ENCODE measurements around the gene PROSER3. TPM values are rescaled to one million over a fixed set of nuclear protein-coding genes. Genes with fewer than 3 reads are reported as not detected.
A peak's percentile ranks its signal among the peaks of the same experiment; 100 is the strongest.

PROSER3 gene
- total and polyA plus RNA-seq, 12 donors = 5.5 to 14.7 (median 9.2) TPM

- DNase-seq (no peak), ATAC-seq (no peak)
- Histone ChIP-seq H3K9me3 (no peaks in the 10 kb centered on the region), H3K4me1 (peaks cover 0 to 64% (median 41%) of the 10 kb centered on the region in 9 donors), H3K36me3 (peaks cover 0 to 36% (median 15%) of the 10 kb centered on the region in 9 donors), H3K4me3 (peak within 1 kb of the TSS in 7 of 10 donors; percentile 59 to 81 (median 69)), H3K27me3 (no peaks in the 10 kb centered on the region), H3K27ac (peak within 1 kb of the TSS in 9 of 10 donors; percentile 41 to 95 (median 78))
- TF ChIP-seq CTCF (IDR thresholded peaks at IDR 0.05) = no peak
- intact Hi-C loops (cut with DNase I) = loop anchor here in 3 of 10 donors (5.0 to 10.0 kb wide), 2 partner anchors 190 to 193 kb away; partner anchors contain the start of gene LRFN3 (in 2 of the 3)
- 81 to 88% methylated on average over 9 of the region's 9 CpGs for WGBS, 2 donors
These were observed 15.8 kb upstream of the PROSER3 start, which contains the start of gene IGFLR1 for GRCh38 chr19:35742121-35742724. Gene IGFLR1, minus strand, starts transcription at chr19:35742452. Its CDS starts 1,272 bp downstream, at chr19:35741180.

GRCh38 chr19:35743640-35744429 is 14.1 kb upstream of the PROSER3 start:
- DNase-seq (no peak), ATAC-seq (no peak)
- Histone ChIP-seq H3K27me3 (no peaks in the 10 kb centered on the region), H3K4me1 (peaks cover 3 to 75% (median 49%) of the 10 kb centered on the region in 9 donors), H3K9me3 (no peaks in the 10 kb centered on the region), H3K4me3 (peak overlapping the region in 6 of 10 donors; percentile 69 to 94 (median 84)), H3K36me3 (peaks cover 0 to 19% (median 2%) of the 10 kb centered on the region in 9 donors), H3K27ac (peak overlapping the region in 4 of 10 donors; percentile 97 to 100 (median 100))
- intact Hi-C loops (cut with DNase I) = loop anchor here in 5 of 10 donors (2.0 to 10.0 kb wide), 4 partner anchors 25 to 191 kb away; partner anchors contain the start of genes LRFN3 (in 2 of the 5) and KMT2B (in 1 of the 5)
- 85 to 88% methylated on average over 19 of the region's 19 CpGs for WGBS, 2 donors
- TF ChIP-seq CTCF (IDR thresholded peaks at IDR 0.05) = no peak

- Histone ChIP-seq H3K36me3 (peaks cover 0 to 12% (median 0%) of the 10 kb centered on the region in 9 donors), H3K27ac (peak overlapping the region; percentile 97 to 100 (median 100)), H3K4me3 (peak overlapping the region; percentile 69 to 97 (median 84)), H3K9me3 (no peaks in the 10 kb centered on the region), H3K27me3 (no peaks in the 10 kb centered on the region), H3K4me1 (peaks cover 7 to 77% (median 53%) of the 10 kb centered on the region in 9 donors)
- 8% methylated on average over 41 of the region's 41 CpGs for WGBS, 2 donors
- intact Hi-C loops (cut with DNase I) = loop anchor here in 5 of 10 donors (2.0 to 10.0 kb wide), 4 partner anchors 26 to 190 kb away; partner anchors contain the start of genes LRFN3 (in 2 of the 5) and KMT2B (in 1 of the 5)
- TF ChIP-seq CTCF (IDR thresholded peaks at IDR 0.05) = peak in 7 of 9 donors; percentile 34 to 66 (median 44)
- DNase-seq (peak; percentile 92 to 97), ATAC-seq (peak; percentile 71 to 87 (median 79))
These were observed 13.3 kb upstream of the PROSER3 start for GRCh38 chr19:35744430-35745327.
